Trophoblast cell (in vitro differentiated cells and primary cell): ENCODE measurements around the gene PXDN.
A peak's percentile ranks its signal among the peaks of the same experiment; 100 is the strongest.
"Not testable (repeated sequence)": the region's sequence is repeated elsewhere in the genome, so short reads cannot be mapped to it uniquely, and the experiment has no call there.

Experiments
- DNase-seq, 2 donors: peaks; one replicate each; pipeline ENCODE4 v3.0.0-alpha.2; 2016
- H2AFZ ChIP-seq: 2 replicates; pipeline ENCODE4 v1.6.1; 2013; ENCODE audit warnings: low read length, moderate library complexity, mild to moderate bottlenecking; ENCODE audit not compliant: insufficient read depth, poor library complexity
- H2AK5ac ChIP-seq: 2 replicates; pipeline ENCODE4 v1.6.1; 2013; ENCODE audit warnings: mild to moderate bottlenecking, low read length
- H2BK120ac ChIP-seq: 2 replicates; pipeline ENCODE4 v1.6.1; 2013; ENCODE audit warnings: low read length, mild to moderate bottlenecking, moderate library complexity; ENCODE audit not compliant: insufficient read depth, poor library complexity
- H2BK12ac ChIP-seq: 2 replicates; pipeline ENCODE4 v1.6.1; 2013; ENCODE audit warnings: mild to moderate bottlenecking, low read length, moderate library complexity
- H2BK5ac ChIP-seq: 2 replicates; pipeline ENCODE4 v1.6.1; 2013; ENCODE audit warnings: low read length, low read depth, moderate library complexity, mild to moderate bottlenecking; ENCODE audit not compliant: poor library complexity
- H3K14ac ChIP-seq: 2 replicates; pipeline ENCODE4 v1.6.1; 2013; ENCODE audit warnings: mild to moderate bottlenecking, low read length
- H3K18ac ChIP-seq: 2 replicates; pipeline ENCODE4 v1.6.1; 2013; ENCODE audit warnings: mild to moderate bottlenecking, low read length
- H3K23ac ChIP-seq: 2 replicates; pipeline ENCODE4 v1.6.1; 2013; ENCODE audit warnings: low read length
- H3K27ac ChIP-seq: 2 replicates; pipeline ENCODE4 v1.5.1; 2013; ENCODE audit warnings: low read depth, mild to moderate bottlenecking, inconsistent platforms, low read length, moderate library complexity
- H3K27me3 ChIP-seq: 2 replicates; pipeline ENCODE4 v1.6.1; 2013; ENCODE audit warnings: inconsistent platforms, mild to moderate bottlenecking, low read length, moderate library complexity; ENCODE audit not compliant: insufficient read depth
- H3K36me3 ChIP-seq, 2 experiments: 1 replicate in 1 of 2; 2 replicates in 1 of 2; pipeline ENCODE4 v1.6.1; 2013; ENCODE audit warnings: low read length in 2 of 2, mild to moderate bottlenecking in 2 of 2, moderate library complexity in 1 of 2; ENCODE audit not compliant: insufficient read depth in 2 of 2, control insufficient read depth in 1 of 2
- H3K4ac ChIP-seq: 2 replicates; pipeline ENCODE4 v1.6.1; 2013; ENCODE audit warnings: low read depth, mild to moderate bottlenecking, low read length, moderate library complexity
- H3K4me1 ChIP-seq, 2 experiments: 1 replicate in 1 of 2; 2 replicates in 1 of 2; pipeline ENCODE4 v1.6.1; 2013; ENCODE audit warnings: low read length in 2 of 2, mild to moderate bottlenecking in 2 of 2, moderate library complexity in 1 of 2; ENCODE audit not compliant: insufficient read depth in 2 of 2, control insufficient read depth in 1 of 2
- H3K4me2 ChIP-seq: 2 replicates; pipeline ENCODE4 v1.6.1; 2013; ENCODE audit warnings: inconsistent platforms, mild to moderate bottlenecking, low read length, moderate library complexity
- H3K4me3 ChIP-seq: 2 replicates; pipeline ENCODE4 v1.5.1; 2013; ENCODE audit warnings: mild to moderate bottlenecking, low read depth, low read length, inconsistent platforms
- H3K79me1 ChIP-seq: one replicate; pipeline ENCODE4 v1.6.1; 2013; ENCODE audit warnings: low read length
- H3K79me2 ChIP-seq: 2 replicates; pipeline ENCODE4 v1.6.1; 2013; ENCODE audit warnings: low read length, mild to moderate bottlenecking; ENCODE audit not compliant: control insufficient read depth, insufficient read depth, poor library complexity
- H3K9ac ChIP-seq: 2 replicates; pipeline ENCODE4 v1.6.1; 2013; ENCODE audit warnings: mild to moderate bottlenecking, low read length
- H3K9me3 ChIP-seq: 2 replicates; pipeline ENCODE4 v1.6.1; 2013; ENCODE audit warnings: low read depth, mild to moderate bottlenecking, control low read depth, inconsistent platforms, low read length; ENCODE audit not compliant: insufficient read depth
- H4K12ac ChIP-seq: 2 replicates; pipeline ENCODE4 v1.6.1; 2013; ENCODE audit warnings: low read depth, mild to moderate bottlenecking, low read length, moderate library complexity
- H4K8ac ChIP-seq: 2 replicates; pipeline ENCODE4 v1.6.1; 2013; ENCODE audit warnings: low read depth, mild to moderate bottlenecking, low read length, moderate library complexity
- H4K91ac ChIP-seq: one replicate; pipeline ENCODE4 v1.6.1; 2013; ENCODE audit warnings: low read depth, mild to moderate bottlenecking, low read length, moderate library complexity
- whole genome bisulfite sequencing: extraction: QIAGEN DNeasy Blood & Tissue Kit; methylation state at CpG from one replicate; pipeline ENCODE4 v1.1.7; 2013; ENCODE audit warnings: missing lambda C conversion rate; ENCODE audit not compliant: insufficient read length, insufficient coverage; ENCODE audit errors: extremely low coverage; 5-methylcytosine and 5-hydroxymethylcytosine counted together

The PXDN gene

GRCh38 chr2:1679488-1680039 lies 64.8 kb downstream of the PXDN start:
- H3K14ac ChIP-seq, H4K91ac ChIP-seq, H3K9ac ChIP-seq, H3K4me2 ChIP-seq, H4K12ac ChIP-seq, H4K8ac ChIP-seq, H3K27me3 ChIP-seq, H3K9me3 ChIP-seq, H3K4me1 ChIP-seq, DNase-seq, H2AFZ ChIP-seq, H3K27ac ChIP-seq, H3K79me2 ChIP-seq, H2AK5ac ChIP-seq, H2BK120ac ChIP-seq, H2BK5ac ChIP-seq, H2BK12ac ChIP-seq, H3K18ac ChIP-seq, H3K79me1 ChIP-seq, H3K4ac ChIP-seq: not testable (repeated sequence)
- Histone ChIP-seq H3K36me3 (peaks cover 66 to 71% of the 10 kb centered on the region in 2 experiments), H3K4me3 (peak overlapping the region; percentile 30), H3K23ac (peak overlapping the region; percentile 47)
- 100% methylated on average over 7 of the region's 11 CpGs for WGBS

- not testable (repeated sequence) for H3K79me1 ChIP-seq, H2BK120ac ChIP-seq, H4K91ac ChIP-seq, H3K27ac ChIP-seq, H2AFZ ChIP-seq, H3K4me1 ChIP-seq, H3K79me2 ChIP-seq, DNase-seq, H4K8ac ChIP-seq, H3K27me3 ChIP-seq, H3K9me3 ChIP-seq, H3K4me2 ChIP-seq, H2AK5ac ChIP-seq, H3K4ac ChIP-seq, H2BK5ac ChIP-seq, H4K12ac ChIP-seq, H2BK12ac ChIP-seq, H3K14ac ChIP-seq, H3K23ac ChIP-seq, H3K18ac ChIP-seq, H3K9ac ChIP-seq
- Histone ChIP-seq H3K36me3 (peaks cover 70 to 76% of the 10 kb centered on the region in 2 experiments), H3K4me3 (peak overlapping the region; percentile 57)
- WGBS, result 100% methylated on average over 4 of the region's 7 CpGs
Observed at GRCh38 chr2:1679065-1679464, 65.2 kb downstream of the PXDN start.

GRCh38 chr2:1678609-1679008 lies 65.7 kb downstream of the PXDN start:
- no CpG with 5 or more reads among the region's 14 CpGs for WGBS
- Histone ChIP-seq H4K8ac (no peak overlapping the region), H3K14ac (no peak overlapping the region), H3K9ac (no peak overlapping the region), H2BK5ac (no peak overlapping the region), H3K23ac (no peak overlapping the region), H3K79me1 (no peaks in the 10 kb centered on the region), H3K18ac (no peak overlapping the region), H3K9me3 (peaks cover 7% of the 10 kb centered on the region), H3K4me2 (no peak overlapping the region), H3K4me1 (no peaks in the 10 kb centered on the region), H2AFZ (no peak overlapping the region), H4K91ac (no peak overlapping the region), H3K27me3 (no peaks in the 10 kb centered on the region), H3K79me2 (no peaks in the 10 kb centered on the region), H3K36me3 (peaks cover 73 to 78% of the 10 kb centered on the region in 2 experiments), H2AK5ac (no peak overlapping the region), H3K4ac (no peak overlapping the region), H3K4me3 (no peak overlapping the region), H2BK12ac (no peak overlapping the region), H4K12ac (no peak overlapping the region), H2BK120ac (no peak overlapping the region), H3K27ac (no peak overlapping the region)
- no peak for DNase-seq

GRCh38 chr2:1677821-1678165 lies 66.5 kb downstream of the PXDN start:
- no peak overlapping the region for H2BK5ac ChIP-seq
- peaks cover 80 to 86% of the 10 kb centered on the region in 2 experiments for H3K36me3 ChIP-seq
- no peak overlapping the region for H3K14ac ChIP-seq
- no peaks in the 10 kb centered on the region for H3K4me1 ChIP-seq
- no peak overlapping the region for H3K4ac ChIP-seq
- no peak overlapping the region for H4K8ac ChIP-seq
- no peak overlapping the region for H3K4me2 ChIP-seq
- no peak overlapping the region for H2BK12ac ChIP-seq
- no peak overlapping the region for H4K12ac ChIP-seq
- no peak overlapping the region for H2BK120ac ChIP-seq
- H3K18ac ChIP-seq, result no peak overlapping the region
- H3K27me3 ChIP-seq, result no peaks in the 10 kb centered on the region
- no peak for DNase-seq
- no CpG with 5 or more reads among the region's 12 CpGs for WGBS
- no peak overlapping the region for H3K9ac ChIP-seq
- no peak overlapping the region for H2AFZ ChIP-seq
- no peaks in the 10 kb centered on the region for H3K79me2 ChIP-seq
- no peak overlapping the region for H4K91ac ChIP-seq
- H3K27ac ChIP-seq, result no peak overlapping the region
- H3K79me1 ChIP-seq, result no peaks in the 10 kb centered on the region
- no peak overlapping the region for H2AK5ac ChIP-seq
- H3K4me3 ChIP-seq, result no peak overlapping the region
- peaks cover 7% of the 10 kb centered on the region for H3K9me3 ChIP-seq
- H3K23ac ChIP-seq, result no peak overlapping the region
